ENCODE measurements around the gene OR52K2.

Gene OR52K2

DNA sequence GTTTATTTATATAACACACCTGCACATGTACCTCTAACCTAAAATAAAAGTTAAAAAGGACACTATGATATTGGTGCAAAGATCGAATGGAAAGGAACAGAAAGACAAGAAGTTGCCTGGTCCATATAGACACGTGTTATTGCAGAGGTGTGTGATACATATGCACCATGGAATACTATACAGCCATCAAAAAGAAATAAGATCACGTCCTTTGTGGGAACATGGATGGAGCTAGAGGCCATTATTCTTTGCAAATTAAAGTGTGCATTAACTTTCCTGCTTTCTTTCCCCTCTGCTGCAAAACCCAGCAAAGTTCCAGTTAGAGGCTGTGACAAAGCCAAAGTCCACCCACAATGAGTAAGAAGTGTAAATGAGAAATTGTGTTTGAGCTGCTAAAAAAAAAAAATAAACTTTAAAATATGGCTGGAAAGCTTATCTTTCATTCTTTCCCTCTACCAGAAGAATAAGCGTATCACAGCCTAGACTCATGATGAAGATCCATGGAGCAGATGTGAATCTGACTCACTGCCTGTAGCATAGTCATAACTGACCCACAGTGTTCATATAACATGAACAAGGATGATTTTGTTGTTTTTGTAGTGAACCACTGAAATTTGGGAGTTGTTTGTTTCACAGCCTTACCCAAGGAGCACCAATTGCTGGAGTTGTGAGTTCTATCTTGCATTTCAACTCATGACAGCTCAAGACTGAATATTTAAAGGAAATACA is 42.9 kb downstream of the OR52K2 start:
- TF ChIP-seq EGR1 (IDR thresholded peaks at IDR 0.05): no peak
- TF ChIP-seq CREB1 (IDR thresholded peaks at IDR 0.05; ENCODE audit: low read depth): no peak
- TF ChIP-seq EP300 (IDR thresholded peaks at IDR 0.05; ENCODE audit: borderline replicate concordance): no peak
- TF ChIP-seq NFIC (IDR thresholded peaks at IDR 0.05): no peak
- TF ChIP-seq, protein P1, sequence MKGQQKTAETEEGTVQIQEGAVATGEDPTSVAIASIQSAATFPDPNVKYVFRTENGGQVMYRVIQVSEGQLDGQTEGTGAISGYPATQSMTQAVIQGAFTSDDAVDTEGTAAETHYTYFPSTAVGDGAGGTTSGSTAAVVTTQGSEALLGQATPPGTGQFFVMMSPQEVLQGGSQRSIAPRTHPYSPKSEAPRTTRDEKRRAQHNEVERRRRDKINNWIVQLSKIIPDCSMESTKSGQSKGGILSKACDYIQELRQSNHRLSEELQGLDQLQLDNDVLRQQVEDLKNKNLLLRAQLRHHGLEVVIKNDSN (IDR thresholded peaks at IDR 0.05): no peak
- TF ChIP-seq, protein P2, sequence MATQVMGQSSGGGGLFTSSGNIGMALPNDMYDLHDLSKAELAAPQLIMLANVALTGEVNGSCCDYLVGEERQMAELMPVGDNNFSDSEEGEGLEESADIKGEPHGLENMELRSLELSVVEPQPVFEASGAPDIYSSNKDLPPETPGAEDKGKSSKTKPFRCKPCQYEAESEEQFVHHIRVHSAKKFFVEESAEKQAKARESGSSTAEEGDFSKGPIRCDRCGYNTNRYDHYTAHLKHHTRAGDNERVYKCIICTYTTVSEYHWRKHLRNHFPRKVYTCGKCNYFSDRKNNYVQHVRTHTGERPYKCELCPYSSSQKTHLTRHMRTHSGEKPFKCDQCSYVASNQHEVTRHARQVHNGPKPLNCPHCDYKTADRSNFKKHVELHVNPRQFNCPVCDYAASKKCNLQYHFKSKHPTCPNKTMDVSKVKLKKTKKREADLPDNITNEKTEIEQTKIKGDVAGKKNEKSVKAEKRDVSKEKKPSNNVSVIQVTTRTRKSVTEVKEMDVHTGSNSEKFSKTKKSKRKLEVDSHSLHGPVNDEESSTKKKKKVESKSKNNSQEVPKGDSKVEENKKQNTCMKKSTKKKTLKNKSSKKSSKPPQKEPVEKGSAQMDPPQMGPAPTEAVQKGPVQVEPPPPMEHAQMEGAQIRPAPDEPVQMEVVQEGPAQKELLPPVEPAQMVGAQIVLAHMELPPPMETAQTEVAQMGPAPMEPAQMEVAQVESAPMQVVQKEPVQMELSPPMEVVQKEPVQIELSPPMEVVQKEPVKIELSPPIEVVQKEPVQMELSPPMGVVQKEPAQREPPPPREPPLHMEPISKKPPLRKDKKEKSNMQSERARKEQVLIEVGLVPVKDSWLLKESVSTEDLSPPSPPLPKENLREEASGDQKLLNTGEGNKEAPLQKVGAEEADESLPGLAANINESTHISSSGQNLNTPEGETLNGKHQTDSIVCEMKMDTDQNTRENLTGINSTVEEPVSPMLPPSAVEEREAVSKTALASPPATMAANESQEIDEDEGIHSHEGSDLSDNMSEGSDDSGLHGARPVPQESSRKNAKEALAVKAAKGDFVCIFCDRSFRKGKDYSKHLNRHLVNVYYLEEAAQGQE (IDR thresholded peaks at IDR 0.05; ENCODE audit: low read depth): no peak
- no peak for TF ChIP-seq TAF1 (IDR thresholded peaks at IDR 0.05; ENCODE audit: low read depth)
- TF ChIP-seq TCF12 (IDR thresholded peaks at IDR 0.05; ENCODE audit: low read depth): no peak
- no peak for TF ChIP-seq TEAD4 (IDR thresholded peaks at IDR 0.05)
- no peak for TF ChIP-seq CEBPB (IDR thresholded peaks at IDR 0.05)
- TF ChIP-seq RAD21 (IDR thresholded peaks at IDR 0.05; ENCODE audit: low read depth): no peak
- TF ChIP-seq, protein P3, sequence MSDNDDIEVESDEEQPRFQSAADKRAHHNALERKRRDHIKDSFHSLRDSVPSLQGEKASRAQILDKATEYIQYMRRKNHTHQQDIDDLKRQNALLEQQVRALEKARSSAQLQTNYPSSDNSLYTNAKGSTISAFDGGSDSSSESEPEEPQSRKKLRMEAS (IDR thresholded peaks at IDR 0.05): no peak
- TF ChIP-seq FOXM1 (IDR thresholded peaks at IDR 0.05; ENCODE audit: borderline replicate concordance, low read depth): no peak
- no peak for TF ChIP-seq ZBTB7A (IDR thresholded peaks at IDR 0.05; ENCODE audit: low read depth)
- no peak for TF ChIP-seq YY1 (IDR thresholded peaks at IDR 0.05; ENCODE audit: low read depth)

DNA sequence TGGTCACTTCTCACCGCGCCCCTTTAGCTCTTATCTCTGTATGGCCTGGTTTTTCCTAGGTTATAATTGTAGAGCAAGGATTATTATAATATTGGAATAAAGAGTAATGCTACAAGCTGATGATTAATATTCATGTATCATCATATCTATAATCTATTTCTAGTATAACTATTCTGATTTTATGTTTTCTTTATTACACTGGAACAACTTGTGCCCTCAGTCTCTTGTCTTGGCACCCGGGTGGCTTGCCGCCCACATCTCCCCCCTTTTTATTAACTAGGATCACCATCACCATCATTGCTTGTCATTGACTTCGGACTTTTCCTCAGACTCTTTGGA is 44.4 kb downstream of the OR52K2 start:
- TF ChIP-seq TCF12 (IDR thresholded peaks at IDR 0.05; ENCODE audit: low read depth): no peak
- TF ChIP-seq CEBPB (IDR thresholded peaks at IDR 0.05): no peak
- no peak for TF ChIP-seq NFIC (IDR thresholded peaks at IDR 0.05)
- no peak for TF ChIP-seq RAD21 (IDR thresholded peaks at IDR 0.05; ENCODE audit: low read depth)
- TF ChIP-seq, protein P1 (IDR thresholded peaks at IDR 0.05): no peak
- TF ChIP-seq EGR1 (IDR thresholded peaks at IDR 0.05): no peak
- TF ChIP-seq FOXM1 (IDR thresholded peaks at IDR 0.05; ENCODE audit: borderline replicate concordance, low read depth): no peak
- TF ChIP-seq CREB1 (IDR thresholded peaks at IDR 0.05; ENCODE audit: low read depth): no peak
- no peak for TF ChIP-seq YY1 (IDR thresholded peaks at IDR 0.05; ENCODE audit: low read depth)
- TF ChIP-seq TEAD4 (IDR thresholded peaks at IDR 0.05): no peak
- TF ChIP-seq, protein P2 (IDR thresholded peaks at IDR 0.05; ENCODE audit: low read depth): no peak
- TF ChIP-seq TAF1 (IDR thresholded peaks at IDR 0.05; ENCODE audit: low read depth): no peak
- TF ChIP-seq EP300 (IDR thresholded peaks at IDR 0.05; ENCODE audit: borderline replicate concordance): no peak
- TF ChIP-seq ZBTB7A (IDR thresholded peaks at IDR 0.05; ENCODE audit: low read depth): no peak

DNA sequence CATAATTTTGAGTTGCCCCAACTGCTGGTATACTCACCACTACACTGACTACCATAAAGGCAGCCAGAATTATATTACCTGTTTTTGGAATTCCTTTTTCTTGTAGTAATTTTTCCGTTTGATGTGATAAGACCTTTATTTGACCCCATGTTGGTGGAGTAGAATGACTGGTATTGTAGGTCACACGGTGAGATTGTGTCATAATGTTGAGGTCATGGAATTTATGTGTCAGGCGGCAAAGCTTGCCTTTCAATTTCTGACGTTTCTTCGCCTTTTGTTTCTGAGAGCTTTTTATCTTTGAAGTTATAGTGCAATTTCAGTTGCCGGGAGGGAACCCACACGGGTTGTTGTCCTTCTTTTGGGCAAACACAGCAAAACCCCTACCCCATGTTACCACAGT is 46.4 kb downstream of the OR52K2 start:
- TF ChIP-seq NFIC (IDR thresholded peaks at IDR 0.05) (no peak), YY1 (IDR thresholded peaks at IDR 0.05; ENCODE audit: low read depth) (no peak), TCF12 (IDR thresholded peaks at IDR 0.05; ENCODE audit: low read depth) (no peak), EGR1 (IDR thresholded peaks at IDR 0.05) (no peak), CREB1 (IDR thresholded peaks at IDR 0.05; ENCODE audit: low read depth) (no peak), TAF1 (IDR thresholded peaks at IDR 0.05; ENCODE audit: low read depth) (no peak), CEBPB (IDR thresholded peaks at IDR 0.05) (no peak), ZBTB7A (IDR thresholded peaks at IDR 0.05; ENCODE audit: low read depth) (no peak), RAD21 (IDR thresholded peaks at IDR 0.05; ENCODE audit: low read depth) (no peak), FOXM1 (IDR thresholded peaks at IDR 0.05; ENCODE audit: borderline replicate concordance, low read depth) (no peak), EP300 (IDR thresholded peaks at IDR 0.05; ENCODE audit: borderline replicate concordance) (no peak), TEAD4 (IDR thresholded peaks at IDR 0.05) (no peak)
- TF ChIP-seq, protein P3 (IDR thresholded peaks at IDR 0.05): no peak
- TF ChIP-seq, protein P2 (IDR thresholded peaks at IDR 0.05; ENCODE audit: low read depth): no peak
- TF ChIP-seq, protein P1 (IDR thresholded peaks at IDR 0.05): no peak

All from Ishikawa (cell line).